GM18907 (cell line): ENCODE data around the gene KRTAP3-3.

ENCODE experiments used
- ATAC-seq: cut with Tn5 transposase; IDR thresholded peaks from one replicate; pipeline ENCODE4 v1.9.1; 2021; ENCODE audit warnings: mild to moderate bottlenecking, moderate library complexity; ENCODE audit not compliant: unreplicated experiment

The KRTAP3-3 gene

GRCh38 chr17:40961591-40961990 lies 32.4 kb downstream of the KRTAP3-3 start:
- no peak for ATAC-seq

- ATAC-seq = no peak
Observed at GRCh38 chr17:40960144-40960543, 33.8 kb downstream of the KRTAP3-3 start.

- ATAC-seq = no peak
Observed at GRCh38 chr17:40958086-40958953, 35.6 kb downstream of the KRTAP3-3 start.

- no peak for ATAC-seq
Observed at GRCh38 chr17:40956401-40957254, 37.3 kb downstream of the KRTAP3-3 start.

- ATAC-seq = no peak
Observed at GRCh38 chr17:40953881-40954280, 40.1 kb downstream of the KRTAP3-3 start.

GRCh38 chr17:40952661-40953060 lies 41.3 kb downstream of the KRTAP3-3 start:
- no peak for ATAC-seq

- no peak for ATAC-seq
Observed at GRCh38 chr17:40952154-40952553, 41.8 kb downstream of the KRTAP3-3 start.

- ATAC-seq = no peak
Observed at GRCh38 chr17:40951011-40951622, 42.8 kb downstream of the KRTAP3-3 start.

GRCh38 chr17:40950176-40950575 lies 43.8 kb downstream of the KRTAP3-3 start:
- no peak for ATAC-seq

GRCh38 chr17:40949418-40949817 lies 44.5 kb downstream of the KRTAP3-3 start:
- no peak for ATAC-seq

GRCh38 chr17:40947929-40948328 lies 46.0 kb downstream of the KRTAP3-3 start:
- ATAC-seq = no peak

- no peak for ATAC-seq
Observed at GRCh38 chr17:40945414-40945813, 48.5 kb downstream of the KRTAP3-3 start.

GRCh38 chr17:40944531-40944930 lies 49.4 kb downstream of the KRTAP3-3 start:
- no peak for ATAC-seq
